Fibroblast of skin of back (primary cell): ENCODE data around the gene MAPRE3. TPM values are rescaled to one million over a fixed set of nuclear protein-coding genes. Genes with fewer than 3 reads are reported as not detected.
"Not testable (repeated sequence)": the region's sequence is repeated elsewhere in the genome, so short reads cannot be mapped to it uniquely, and the experiment has no call there.

Experiments
- DNase-seq: peaks from one replicate; pipeline ENCODE4 v3.0.0-alpha.2; 2013
- polyA plus RNA-seq, 2 experiments: library from polyadenylated mRNA; unstranded; fragments of 120-200 nt; gene quantifications; one replicate each; pipeline ENCODE4 v1.2.1, GENCODE V29; 2013; ENCODE audit not compliant: insufficient read length in 2 of 2

The MAPRE3 gene
- polyA plus RNA-seq (2013, experiment 1 of 2; ENCODE audit: insufficient read length), result 10.3 TPM
- 10.9 TPM for polyA plus RNA-seq (2013, experiment 2 of 2; ENCODE audit: insufficient read length)

- peak; percentile 63 for DNase-seq
Observed at GRCh38 chr2:26970244-26970927, at the start of gene MAPRE3. Gene MAPRE3, plus strand, starts transcription at chr2:26970637. Its CDS starts 51,582 bp downstream, at chr2:27022219.

DNA sequence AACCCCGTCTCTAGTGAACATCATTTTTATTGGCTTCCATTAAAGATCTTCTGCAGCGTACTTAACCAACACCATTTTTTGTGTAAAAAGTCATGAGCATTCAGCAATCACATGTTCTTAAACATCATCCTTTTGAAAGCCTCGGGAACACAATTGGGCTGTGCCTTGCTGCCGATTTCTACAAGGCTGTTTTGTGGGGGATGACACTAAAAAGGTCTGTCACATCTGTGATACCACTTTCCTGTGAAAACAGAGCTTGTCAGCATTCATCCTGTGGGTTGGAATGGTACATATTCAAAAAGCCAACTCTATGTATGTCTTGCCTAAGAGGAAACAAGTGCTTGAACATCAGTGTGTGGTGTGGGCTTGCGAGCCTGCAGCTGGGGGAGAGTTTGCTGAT, 49.1 kb upstream of the MAPRE3 start:
- DNase-seq, result no peak

- DNase-seq, result peak; percentile 26
Observed at GRCh38 chr2:26922405-26923188, 47.8 kb upstream of the MAPRE3 start.

DNA sequence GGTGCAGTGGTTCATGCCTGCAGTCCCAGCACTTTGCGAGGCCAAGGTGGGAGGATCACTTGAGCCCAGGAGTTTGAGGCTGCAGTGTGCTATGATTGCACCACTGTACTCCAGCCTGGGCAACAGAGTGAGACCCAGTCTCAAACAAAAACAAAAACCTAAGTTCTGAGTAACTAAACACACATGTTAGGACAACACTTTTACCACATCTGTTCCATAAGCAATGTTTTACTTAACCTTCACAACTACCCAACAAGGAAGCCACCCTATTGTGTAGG, 47.3 kb upstream of the MAPRE3 start:
- DNase-seq, result not testable (repeated sequence)

DNA sequence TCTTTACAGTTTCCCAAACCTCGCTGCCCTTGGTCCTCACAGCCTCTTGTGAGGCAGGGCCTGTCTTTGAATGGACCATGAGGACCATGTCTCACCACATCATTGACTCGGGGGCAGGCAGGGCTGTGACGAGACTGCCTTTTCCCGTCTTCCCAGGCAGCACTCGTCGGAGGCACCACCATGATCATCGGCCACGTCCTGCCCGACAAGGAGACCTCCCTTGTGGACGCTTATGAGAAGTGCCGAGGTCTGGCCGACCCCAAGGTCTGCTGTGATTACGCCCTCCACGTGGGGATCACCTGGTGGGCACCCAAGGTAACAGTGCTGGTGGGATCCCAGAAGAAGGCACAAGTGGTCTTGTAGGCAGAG, 45.7 kb upstream of the MAPRE3 start:
- DNase-seq, result no peak

DNA sequence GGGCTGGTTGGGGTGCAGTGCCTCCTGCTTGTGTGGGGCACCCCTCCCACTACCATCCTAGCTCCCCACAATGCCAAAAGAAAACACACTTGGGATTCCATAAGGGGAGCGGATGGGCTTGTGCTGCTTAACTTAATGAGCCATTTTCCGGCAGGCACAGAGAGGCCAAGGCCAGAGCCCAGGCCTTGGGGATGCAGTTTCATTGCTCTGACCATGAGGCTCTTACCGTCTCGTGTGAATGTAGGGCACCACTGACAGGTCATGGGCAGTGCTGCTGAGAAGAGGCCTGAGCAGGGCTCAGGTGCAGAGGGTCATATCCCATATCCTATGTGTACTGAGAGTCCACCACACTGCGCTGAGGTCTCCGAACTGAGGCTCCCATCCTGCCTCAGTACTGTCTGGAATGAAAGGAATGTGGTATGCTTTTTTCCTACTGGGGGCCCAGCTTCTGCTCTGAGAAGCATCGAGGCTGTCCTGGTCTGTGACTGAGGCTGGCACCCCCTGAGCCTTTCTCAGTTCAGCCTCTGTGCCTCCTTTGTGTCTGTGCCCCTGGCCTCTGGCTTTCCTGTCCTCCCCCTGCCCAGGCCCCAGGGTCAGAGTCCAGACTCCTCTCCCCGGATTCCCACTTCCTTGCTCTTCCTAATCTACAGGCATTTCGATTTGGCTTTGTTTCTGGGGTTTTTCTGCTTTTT, 45.2 kb upstream of the MAPRE3 start:
- DNase-seq, result peak; percentile 44

- DNase-seq, result no peak
Observed at GRCh38 chr2:26927221-26927620, 43.2 kb upstream of the MAPRE3 start.

DNA sequence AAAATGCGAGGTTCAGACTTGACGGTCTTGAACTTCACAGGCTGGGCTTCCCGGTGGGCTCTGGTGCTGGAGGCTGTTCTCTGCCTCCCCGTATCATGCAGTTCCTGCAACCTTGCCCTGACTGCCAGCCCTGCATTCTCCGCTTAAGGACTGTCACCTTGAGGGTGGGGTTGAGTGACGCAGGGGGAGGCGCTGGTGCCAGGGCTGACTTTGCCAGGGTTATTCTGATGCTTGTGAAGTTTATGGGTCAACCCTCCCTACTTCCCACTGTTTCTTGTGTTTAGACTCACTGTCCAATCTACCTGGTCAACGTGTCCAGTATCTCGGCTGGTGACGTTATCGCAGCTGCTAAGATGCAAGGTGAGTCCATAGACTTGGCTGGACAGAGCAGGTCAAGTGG, 37.5 kb upstream of the MAPRE3 start:
- DNase-seq, result no peak

- no peak for DNase-seq
Observed at GRCh38 chr2:26933431-26934334, 36.8 kb upstream of the MAPRE3 start.

GRCh38 chr2:26934335-26934724, 36.1 kb upstream of the MAPRE3 start:
- DNase-seq, result no peak

DNA sequence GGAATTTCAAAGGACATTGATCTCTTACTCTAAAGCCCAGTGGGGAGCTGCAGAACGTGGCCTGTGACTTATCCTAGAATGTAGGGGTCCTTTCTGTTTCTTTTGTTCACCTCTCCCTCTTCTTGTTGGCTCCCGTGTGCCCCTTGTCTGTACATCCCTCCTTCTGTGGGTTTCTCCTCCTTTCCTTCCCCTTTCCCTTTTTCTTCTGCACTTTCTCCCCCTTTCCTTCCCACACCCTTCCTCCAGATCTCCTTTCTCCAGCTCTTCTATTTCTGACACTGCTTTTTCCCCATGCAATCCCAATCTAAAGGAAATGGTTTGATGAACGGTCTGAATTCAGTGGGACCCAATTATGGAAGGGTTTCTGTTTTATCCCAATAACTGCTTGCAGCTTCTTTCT, 35.5 kb upstream of the MAPRE3 start:
- DNase-seq, result no peak

DNA sequence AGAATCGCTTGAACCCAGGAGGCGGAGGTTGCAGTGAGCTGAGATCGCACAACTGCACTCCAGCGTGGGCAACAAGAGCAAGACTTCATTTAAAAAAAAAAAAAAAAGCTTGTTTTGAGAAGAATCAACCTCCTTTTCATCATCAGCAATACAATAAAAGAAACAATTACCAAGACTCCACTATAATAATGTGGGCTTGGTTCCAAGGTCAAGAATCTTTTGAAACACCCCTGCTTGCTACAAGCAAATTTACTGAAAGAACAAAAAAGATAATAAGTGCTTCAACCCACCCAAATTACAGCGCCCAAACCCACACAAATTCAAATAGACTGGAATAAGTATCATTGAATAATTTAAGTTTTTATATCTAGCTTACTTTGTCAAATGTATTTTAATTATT, 33.6 kb upstream of the MAPRE3 start:
- DNase-seq, result no peak

GRCh38 chr2:26938399-26939118, 31.9 kb upstream of the MAPRE3 start:
- DNase-seq, result no peak

DNA sequence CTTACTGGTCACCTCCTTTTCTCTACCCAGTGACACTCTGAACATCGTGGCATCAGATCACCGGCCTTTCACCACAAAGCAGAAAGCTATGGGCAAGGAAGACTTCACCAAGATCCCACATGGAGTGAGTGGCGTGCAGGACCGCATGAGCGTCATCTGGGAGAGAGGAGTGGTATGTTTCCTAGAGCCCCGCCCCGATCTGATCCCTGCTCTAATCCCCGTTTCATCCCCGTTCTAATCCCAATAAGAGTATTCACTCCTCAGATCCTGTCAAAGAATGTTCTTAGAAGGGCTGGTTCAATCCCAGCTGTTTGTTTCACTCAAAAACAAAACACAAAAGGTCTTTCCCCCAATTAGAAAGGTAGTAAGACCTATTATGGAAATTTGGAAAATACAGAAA, 30.4 kb upstream of the MAPRE3 start:
- DNase-seq, result no peak

- no peak for DNase-seq
Observed at GRCh38 chr2:26941486-26941885, 29.0 kb upstream of the MAPRE3 start.

DNA sequence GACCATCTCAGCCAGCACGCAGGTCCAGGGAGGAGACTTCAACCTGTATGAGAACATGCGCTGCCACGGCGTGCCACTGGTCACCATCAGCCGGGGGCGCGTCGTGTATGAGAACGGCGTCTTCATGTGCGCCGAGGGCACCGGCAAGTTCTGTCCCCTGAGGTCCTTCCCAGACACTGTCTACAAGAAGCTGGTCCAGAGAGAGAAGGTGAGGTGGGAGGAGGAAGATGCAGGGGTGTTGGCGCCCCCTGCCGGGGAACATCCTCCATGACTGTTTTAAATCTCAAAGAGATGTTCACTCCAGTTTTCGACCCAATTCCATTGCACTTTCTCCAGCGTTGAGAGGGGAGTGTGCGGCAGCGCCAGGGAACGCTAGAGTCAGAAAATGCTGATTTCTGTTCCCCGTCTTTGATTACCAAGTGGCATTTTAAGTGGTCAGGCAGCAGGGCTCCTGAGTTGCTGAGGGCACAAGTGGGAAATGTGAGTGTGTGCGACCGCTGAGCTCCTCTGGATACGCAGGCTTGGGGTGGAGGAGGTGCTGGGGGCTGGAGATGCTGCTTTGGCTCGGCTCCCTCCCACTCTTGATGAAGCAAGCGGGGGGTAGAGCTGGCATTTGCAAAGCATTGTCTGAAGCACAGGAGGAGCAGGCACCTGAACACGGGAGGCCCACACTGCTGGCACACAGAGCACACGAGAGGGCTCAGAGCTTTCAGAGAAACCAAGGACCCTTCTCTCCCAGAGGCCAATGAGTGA, 27.7 kb upstream of the MAPRE3 start:
- DNase-seq, result peak; percentile 48

DNA sequence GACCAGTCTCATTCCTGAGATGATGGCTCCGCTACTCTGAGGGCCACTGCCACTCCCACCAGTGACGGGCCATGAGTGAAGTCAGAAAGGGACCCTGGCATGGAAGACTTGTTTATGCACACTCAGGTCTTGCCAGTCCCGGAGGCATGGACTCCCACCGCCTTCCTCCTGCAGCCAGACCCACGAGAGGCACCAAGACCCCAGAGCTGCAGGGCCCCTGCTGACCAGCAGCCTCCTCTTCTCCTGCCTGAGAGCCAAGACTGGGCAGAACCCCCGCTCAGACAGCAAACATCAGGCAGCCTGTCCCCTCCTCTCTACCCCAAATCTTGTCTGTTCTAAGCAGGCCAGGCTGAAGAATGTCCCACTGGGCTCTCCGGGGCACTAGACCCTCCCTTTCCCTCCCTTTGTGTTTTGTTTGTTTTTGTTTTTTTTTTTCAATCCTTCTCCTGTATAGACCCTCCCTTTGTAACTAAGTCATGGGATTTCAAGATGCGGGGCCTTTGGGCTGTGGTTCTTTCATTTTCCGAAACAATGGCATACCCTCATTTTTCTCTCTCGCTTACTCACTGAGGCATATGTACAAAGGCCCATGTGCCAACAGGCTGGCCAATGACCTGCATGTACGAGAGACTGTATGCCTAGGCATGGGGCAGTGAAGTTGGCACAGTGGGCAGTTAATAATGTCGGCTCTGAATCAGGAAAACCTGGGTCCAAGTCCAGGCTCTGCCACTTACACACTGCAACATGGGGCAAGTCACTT, 24.3 kb upstream of the MAPRE3 start:
- no peak for DNase-seq

DNA sequence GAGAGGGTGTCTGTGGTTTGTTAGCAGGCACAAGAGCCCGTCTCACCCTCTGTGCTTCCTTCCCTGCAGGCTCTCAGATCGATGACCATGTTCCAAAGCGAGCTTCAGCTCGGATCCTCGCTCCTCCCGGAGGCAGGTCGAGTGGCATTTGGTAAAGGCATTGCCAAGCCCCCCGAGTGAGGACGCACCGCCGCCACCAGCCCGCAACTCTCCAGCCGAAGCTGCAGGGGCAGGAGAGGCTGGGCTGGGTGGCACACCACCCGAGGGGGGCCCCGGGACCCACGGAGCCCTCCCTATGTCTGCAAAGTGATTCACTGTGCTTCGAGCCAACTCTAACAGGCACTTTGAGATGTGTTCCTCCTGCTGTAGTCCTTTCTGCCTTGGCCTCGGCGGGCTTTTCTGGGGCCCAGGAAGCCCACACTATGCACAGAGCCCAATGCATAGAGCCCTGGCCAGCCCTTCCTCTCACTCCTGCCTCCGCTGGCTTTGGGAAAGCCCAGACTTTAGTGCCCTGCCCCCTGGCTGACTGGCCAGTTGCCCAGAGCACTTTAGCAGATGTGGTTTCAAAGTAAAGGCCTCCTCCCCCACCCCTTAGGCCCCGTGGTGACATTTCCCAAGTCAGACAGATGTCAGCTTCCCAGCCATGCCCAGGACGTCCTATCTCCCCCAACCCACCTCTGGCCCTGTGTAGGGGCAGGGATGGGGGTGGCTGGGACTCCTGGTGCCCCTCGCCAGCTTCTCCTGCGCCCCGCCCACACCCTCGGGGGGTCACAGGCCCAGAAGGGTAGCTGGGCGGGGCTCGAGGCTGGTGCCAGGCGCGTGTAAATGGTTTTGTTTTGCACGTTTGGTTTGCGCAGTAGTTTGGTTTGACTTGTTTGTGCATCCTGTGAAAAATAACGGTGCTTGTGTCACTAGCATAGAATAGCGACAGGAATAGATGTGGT, 23.3 kb upstream of the MAPRE3 start:
- DNase-seq, result peak; percentile 43

GRCh38 chr2:26948800-26949199, 21.6 kb upstream of the MAPRE3 start:
- DNase-seq, result no peak
